GM13977 (cell line): Measurements from ENCODE around the gene TMPRSS4.

Experiments
- DNase-seq: peaks from one replicate; pipeline ENCODE4 v3.0.0; 2012; ENCODE audit warnings: low spot score
- CTCF ChIP-seq: IDR thresholded peaks from 2 replicates; pipeline ENCODE4 v1.5.1; 2012; ENCODE audit warnings: mild to moderate bottlenecking, control low read depth; ENCODE audit not compliant: insufficient read depth; ENCODE audit errors: extremely low read depth, missing control alignments
- in situ Hi-C: fragments of 300-500 bp; cut with MboI; formaldehyde crosslinking; loops from one replicate; pipeline ENCODE4 v1.12.0; 2022; ENCODE audit warnings: low sequenced_read_pairs, low pct_unique_long_range_greater_than_20kb, mixed read lengths, inconsistent platforms; ENCODE audit not compliant: unreplicated experiment

TMPRSS4 gene

GRCh38 chr11:118068206-118068944 is 8.5 kb upstream of the TMPRSS4 start:
- in situ Hi-C loops: no loop called here
- no peak for DNase-seq
- no peak for TF ChIP-seq CTCF

GRCh38 chr11:118068945-118069612 is 7.8 kb upstream of the TMPRSS4 start:
- in situ Hi-C loops: no loop called here
- TF ChIP-seq CTCF: no peak
- DNase-seq: no peak

- in situ Hi-C loops: no loop called here
- no peak for DNase-seq
- no peak for TF ChIP-seq CTCF
Observed at GRCh38 chr11:118071416-118072030, 5.4 kb upstream of the TMPRSS4 start.

GRCh38 chr11:118073554-118073953 is 3.3 kb upstream of the TMPRSS4 start:
- TF ChIP-seq CTCF: no peak
- no peak for DNase-seq
- in situ Hi-C loops: no loop called here

DNA sequence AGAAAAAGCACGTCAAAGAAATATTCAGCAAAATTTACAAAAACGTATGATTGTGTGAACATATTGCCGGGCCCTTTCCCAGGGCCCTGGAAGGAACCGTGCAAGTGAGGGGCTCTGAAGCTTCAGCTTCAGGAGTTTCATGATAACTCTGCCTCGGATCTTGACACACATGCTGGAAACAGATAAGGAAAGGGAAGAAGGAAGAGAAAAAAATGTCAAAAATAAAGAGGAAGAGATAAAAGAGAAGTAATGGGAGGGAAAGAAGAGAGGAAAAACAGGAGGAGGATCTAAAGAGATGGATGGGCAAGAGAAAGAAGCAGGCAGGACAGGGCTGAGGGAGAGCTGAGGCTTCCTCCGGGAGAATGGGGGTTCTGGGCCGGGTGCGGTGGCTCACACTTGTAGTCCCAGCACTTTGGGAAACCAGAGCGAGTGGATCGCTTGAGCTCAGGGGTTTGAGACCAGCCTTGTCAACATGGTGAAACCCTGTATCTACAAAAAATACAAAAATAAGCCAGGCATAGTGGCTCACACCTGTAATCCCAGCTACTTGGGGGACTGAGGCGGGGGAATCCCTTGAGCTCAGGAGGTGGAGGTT is 2.7 kb upstream of the TMPRSS4 start:
- in situ Hi-C loops: no loop called here
- TF ChIP-seq CTCF: no peak
- DNase-seq: no peak

DNA sequence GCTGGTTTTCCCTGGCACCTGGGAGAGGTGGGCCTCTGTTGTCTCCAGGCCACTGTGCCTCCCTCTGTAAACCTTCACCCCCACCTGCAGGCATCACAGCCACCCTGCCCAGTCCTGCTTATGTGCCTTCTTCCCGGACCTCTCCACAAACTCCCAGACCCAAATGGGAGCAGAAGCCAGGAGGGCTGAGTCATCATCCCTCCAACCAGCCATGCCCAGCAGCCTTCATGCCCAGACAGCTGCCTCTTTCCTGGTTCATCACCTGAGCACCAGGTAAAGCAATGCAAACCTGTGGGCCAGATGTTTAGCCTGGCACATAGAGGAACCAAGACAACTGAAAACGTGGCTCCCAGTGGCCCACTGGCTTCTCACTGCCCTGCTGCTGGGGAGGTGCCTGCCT is 2.1 kb upstream of the TMPRSS4 start:
- DNase-seq: no peak
- in situ Hi-C loops: no loop called here
- no peak for TF ChIP-seq CTCF
